H9 (cell line): ENCODE data around the gene CLEC16A. TPM values are rescaled to one million over a fixed set of nuclear protein-coding genes. Genes with fewer than 3 reads are reported as not detected.

Experiments
- DNase-seq: peaks from one replicate; pipeline ENCODE4 v3.0.0-alpha.2; 2017
- H2AFZ ChIP-seq: one replicate; pipeline ENCODE4 v1.6.1; 2013; ENCODE audit warnings: mild to moderate bottlenecking, low read length, control low read depth, moderate library complexity
- H2AK5ac ChIP-seq: 2 replicates; pipeline ENCODE4 v1.6.1; 2013; ENCODE audit warnings: low read length, control low read depth, mixed read lengths; ENCODE audit not compliant: insufficient read length
- H2BK120ac ChIP-seq: one replicate; pipeline ENCODE4 v1.6.1; 2013; ENCODE audit warnings: low read depth, mild to moderate bottlenecking, low read length, control low read depth, inconsistent platforms; ENCODE audit not compliant: poor library complexity, severe bottlenecking
- H2BK12ac ChIP-seq: 2 replicates; pipeline ENCODE4 v1.6.1; 2013; ENCODE audit warnings: low read length, control low read depth, mixed read lengths, low read depth; ENCODE audit not compliant: insufficient read length
- H2BK15ac ChIP-seq: 2 replicates; pipeline ENCODE4 v1.6.1; 2013; ENCODE audit warnings: low read depth, low read length, control low read depth
- H2BK20ac ChIP-seq: one replicate; pipeline ENCODE4 v1.6.1; 2013; ENCODE audit warnings: low read depth, mild to moderate bottlenecking, low read length, control low read depth, inconsistent platforms; ENCODE audit not compliant: poor library complexity, severe bottlenecking
- H2BK5ac ChIP-seq: 2 replicates; pipeline ENCODE4 v1.6.1; 2013; ENCODE audit warnings: low read length, control low read depth, mixed read lengths; ENCODE audit not compliant: insufficient read length
- H3K14ac ChIP-seq: 2 replicates; pipeline ENCODE4 v1.6.1; 2013; ENCODE audit warnings: low read length, control low read depth; ENCODE audit not compliant: insufficient read depth
- H3K18ac ChIP-seq: 2 replicates; pipeline ENCODE4 v1.6.1; 2013; ENCODE audit warnings: low read depth, mild to moderate bottlenecking, mixed read lengths, low read length, control low read depth; ENCODE audit not compliant: insufficient read length
- H3K23ac ChIP-seq: 2 replicates; pipeline ENCODE4 v1.6.1; 2013; ENCODE audit warnings: low read length, control low read depth, mixed read lengths, low read depth; ENCODE audit not compliant: insufficient read length
- H3K23me2 ChIP-seq: 2 replicates; pipeline ENCODE4 v1.6.1; 2013; ENCODE audit warnings: low read depth, mild to moderate bottlenecking, mixed read lengths, low read length, control low read depth; ENCODE audit not compliant: insufficient read length, poor library complexity, severe bottlenecking
- H3K27ac ChIP-seq: 2 replicates; pipeline ENCODE4 v1.5.1; 2013; ENCODE audit warnings: low read length, control low read depth, mixed read lengths, low read depth; ENCODE audit not compliant: insufficient read length
- H3K27me3 ChIP-seq: 2 replicates; pipeline ENCODE4 v1.6.1; 2013; ENCODE audit warnings: low read length, control low read depth, inconsistent platforms; ENCODE audit not compliant: insufficient read depth
- H3K4ac ChIP-seq: 2 replicates; pipeline ENCODE4 v1.6.1; 2013; ENCODE audit warnings: low read depth, mild to moderate bottlenecking, control low read depth, inconsistent platforms, low read length, moderate library complexity
- H3K4me1 ChIP-seq: 2 replicates; pipeline ENCODE4 v1.6.1; 2013; ENCODE audit warnings: low read length, control low read depth, inconsistent platforms; ENCODE audit not compliant: insufficient read depth
- H3K4me2 ChIP-seq: 2 replicates; pipeline ENCODE4 v1.6.1; 2013; ENCODE audit warnings: low read length, control low read depth, mixed read lengths; ENCODE audit not compliant: insufficient read length, insufficient read depth
- H3K56ac ChIP-seq: 2 replicates; pipeline ENCODE4 v1.6.1; 2013; ENCODE audit warnings: low read depth, mild to moderate bottlenecking, mixed read lengths, low read length, control low read depth; ENCODE audit not compliant: insufficient read length
- H3K79me1 ChIP-seq: 2 replicates; pipeline ENCODE4 v1.6.1; 2013; ENCODE audit warnings: low read depth, mild to moderate bottlenecking, moderate library complexity, low read length, control low read depth, inconsistent platforms; ENCODE audit not compliant: insufficient read depth, poor library complexity, severe bottlenecking
- H3K79me2 ChIP-seq: 2 replicates; pipeline ENCODE4 v1.6.1; 2013; ENCODE audit warnings: low read length, control low read depth, inconsistent platforms; ENCODE audit not compliant: insufficient read depth
- H3K9ac ChIP-seq: 2 replicates; pipeline ENCODE4 v1.6.1; 2013; ENCODE audit warnings: low read length, control low read depth, mixed read lengths; ENCODE audit not compliant: insufficient read length; ENCODE audit errors: extremely low read depth
- H3K9me3 ChIP-seq: one replicate; pipeline ENCODE4 v1.6.1; 2013; ENCODE audit warnings: low read depth, low read length, inconsistent platforms; ENCODE audit not compliant: control insufficient read depth
- H3T11ph ChIP-seq: one replicate; pipeline ENCODE4 v1.6.1; 2013; ENCODE audit warnings: mild to moderate bottlenecking, low read length, control low read depth, inconsistent platforms
- H4K20me1 ChIP-seq: one replicate; pipeline ENCODE4 v1.6.1; 2013; ENCODE audit not compliant: control insufficient read depth, insufficient read length, insufficient read depth
- H4K5ac ChIP-seq: 2 replicates; pipeline ENCODE4 v1.6.1; 2013; ENCODE audit warnings: low read depth, mild to moderate bottlenecking, mixed read lengths, low read length, control low read depth; ENCODE audit not compliant: insufficient read length
- H4K8ac ChIP-seq: replicated peaks from 2 replicates; pipeline ENCODE4 v1.6.1; 2013; ENCODE audit warnings: low read length, control low read depth, mixed read lengths, low read depth; ENCODE audit not compliant: insufficient read length
- H4K91ac ChIP-seq: 2 replicates; pipeline ENCODE4 v1.6.1; 2013; ENCODE audit warnings: low read depth, mild to moderate bottlenecking, moderate library complexity, mixed read lengths, low read length, control low read depth; ENCODE audit not compliant: insufficient read length
- H3K27ac Mint-ChIP-seq, 3 experiments: 2 replicates in 2 of 3; 3 replicates in 1 of 3; pipeline ENCODE4 v1.8.0; 2020 to 2021; ENCODE audit warnings: mixed read lengths in 3 of 3, mild to moderate bottlenecking in 1 of 3, moderate library complexity in 1 of 3
- H3K27me3 Mint-ChIP-seq: 2 replicates; pipeline ENCODE4 v1.8.0; 2021; ENCODE audit warnings: low read depth, mild to moderate bottlenecking, moderate library complexity, mixed read lengths
- H3K36me3 Mint-ChIP-seq, 3 experiments: 2 replicates in 2 of 3; 3 replicates in 1 of 3; pipeline ENCODE4 v1.8.0; 2020 to 2021; ENCODE audit warnings: low read depth in 3 of 3, mixed read lengths in 3 of 3; ENCODE audit not compliant: insufficient read depth in 1 of 3
- H3K4me1 Mint-ChIP-seq, 2 experiments: 2 replicates each; pipeline ENCODE4 v1.8.0; 2020; ENCODE audit warnings: mixed read lengths in 2 of 2
- H3K4me3 Mint-ChIP-seq, 2 experiments: 2 replicates in 1 of 2; 3 replicates in 1 of 2; pipeline ENCODE4 v1.8.0; 2020 to 2021; ENCODE audit warnings: mild to moderate bottlenecking in 2 of 2, mixed read lengths in 2 of 2, moderate library complexity in 1 of 2
- H3K9me3 Mint-ChIP-seq, 2 experiments: 2 replicates in 1 of 2; 3 replicates in 1 of 2; pipeline ENCODE4 v1.8.0; 2020; ENCODE audit warnings: mild to moderate bottlenecking in 2 of 2, mixed read lengths in 2 of 2, moderate library complexity in 1 of 2
- WGBS: extraction: QIAGEN DNeasy Blood & Tissue Kit; methylation state at CpG from one replicate; pipeline ENCODE4 v1.1.7; 2013; ENCODE audit warnings: missing lambda C conversion rate, low lambda C conversion rate, mixed read lengths; ENCODE audit not compliant: insufficient read length; ENCODE audit errors: extremely low coverage; 5-methylcytosine and 5-hydroxymethylcytosine counted together
- total RNA-seq: library from RNA; stranded (reverse); gene quantifications from 2 replicates; pipeline ENCODE4 v1.2.1, GENCODE V29; 2021
- TF ChIP-seq, protein P1 (sequence below): fragments of 200-600 bp; sonication (generic); conservative IDR thresholded peaks from 3 replicates; pipeline ENCODE4 v1.8.0; 2021; ENCODE audit warnings: antibody characterized with exemption, mild to moderate bottlenecking

CLEC16A gene
- total RNA-seq, 1 experiment from 2014 or later, result 15.2 TPM

DNA sequence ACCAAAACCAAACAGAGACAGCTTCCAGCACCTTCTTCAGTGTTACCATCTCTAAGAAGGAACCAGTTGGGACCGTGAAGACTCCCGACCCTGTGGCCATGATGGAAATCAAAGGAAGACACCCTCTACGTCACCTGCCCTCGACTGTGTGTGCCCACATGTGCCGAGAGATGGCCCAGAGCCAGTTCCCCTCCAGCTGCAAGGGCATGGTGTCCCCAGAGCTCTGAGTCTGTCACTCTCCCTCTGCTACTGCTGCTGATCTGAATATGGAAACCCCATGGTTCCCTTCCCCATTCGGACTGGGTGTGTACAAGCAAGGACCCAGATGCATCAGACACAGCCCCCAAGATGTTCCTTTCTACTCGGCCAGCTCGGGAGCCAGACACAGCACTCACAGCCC is 235.2 kb downstream of the CLEC16A start:
- Mint-ChIP-seq H3K36me3 (peaks cover 0 to 4% (median 0%) of the 10 kb centered on the region in 3 experiments; a peak in 2 of 7 replicates), H3K27ac (no peak overlapping the region), H3K9me3 (no peaks in the 10 kb centered on the region), H3K4me3 (no peak overlapping the region), H3K4me1 (peaks cover 15 to 24% of the 10 kb centered on the region in 2 experiments), H3K27me3 (no peaks in the 10 kb centered on the region; the same call in 1 of the 2 replicates)
- Histone ChIP-seq H2BK120ac (no peak overlapping the region), H2BK20ac (no peak overlapping the region), H3K4me1 (peaks cover 8% of the 10 kb centered on the region), H4K20me1 (no peaks in the 10 kb centered on the region), H3K14ac (no peak overlapping the region), H2AFZ (no peak overlapping the region), H3K4me2 (no peak overlapping the region), H4K8ac (no peak overlapping the region), H3K27ac (no peak overlapping the region), H3K9me3 (no peaks in the 10 kb centered on the region), H3K27me3 (no peaks in the 10 kb centered on the region), H3K4ac (no peak overlapping the region), H3T11ph (no peak overlapping the region), H2BK15ac (no peak overlapping the region), H3K23me2 (no peaks in the 10 kb centered on the region), H3K79me1 (no peaks in the 10 kb centered on the region), H2AK5ac (no peak overlapping the region), H3K79me2 (no peaks in the 10 kb centered on the region), H3K23ac (no peak overlapping the region), H4K5ac (no peak overlapping the region), H2BK5ac (no peak overlapping the region), H2BK12ac (no peak overlapping the region), H3K9ac (no peak overlapping the region), H3K18ac (no peak overlapping the region), H4K91ac (no peak overlapping the region), H3K56ac (no peak overlapping the region)
- DNase-seq, result no peak
- TF ChIP-seq, protein P1, sequence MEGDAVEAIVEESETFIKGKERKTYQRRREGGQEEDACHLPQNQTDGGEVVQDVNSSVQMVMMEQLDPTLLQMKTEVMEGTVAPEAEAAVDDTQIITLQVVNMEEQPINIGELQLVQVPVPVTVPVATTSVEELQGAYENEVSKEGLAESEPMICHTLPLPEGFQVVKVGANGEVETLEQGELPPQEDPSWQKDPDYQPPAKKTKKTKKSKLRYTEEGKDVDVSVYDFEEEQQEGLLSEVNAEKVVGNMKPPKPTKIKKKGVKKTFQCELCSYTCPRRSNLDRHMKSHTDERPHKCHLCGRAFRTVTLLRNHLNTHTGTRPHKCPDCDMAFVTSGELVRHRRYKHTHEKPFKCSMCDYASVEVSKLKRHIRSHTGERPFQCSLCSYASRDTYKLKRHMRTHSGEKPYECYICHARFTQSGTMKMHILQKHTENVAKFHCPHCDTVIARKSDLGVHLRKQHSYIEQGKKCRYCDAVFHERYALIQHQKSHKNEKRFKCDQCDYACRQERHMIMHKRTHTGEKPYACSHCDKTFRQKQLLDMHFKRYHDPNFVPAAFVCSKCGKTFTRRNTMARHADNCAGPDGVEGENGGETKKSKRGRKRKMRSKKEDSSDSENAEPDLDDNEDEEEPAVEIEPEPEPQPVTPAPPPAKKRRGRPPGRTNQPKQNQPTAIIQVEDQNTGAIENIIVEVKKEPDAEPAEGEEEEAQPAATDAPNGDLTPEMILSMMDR, result no peak
- no CpG with 5 or more reads among the region's 8 CpGs for WGBS
